GM21786 (cell line): ENCODE data around the gene OR8U1.
"Not testable (repeated sequence)": the region's sequence is repeated elsewhere in the genome, so short reads cannot be mapped to it uniquely, and the experiment has no call there.

ENCODE experiments used
- ATAC-seq: cut with Tn5 transposase; IDR thresholded peaks from one replicate; pipeline ENCODE4 v1.9.1; 2021; ENCODE audit not compliant: unreplicated experiment

Gene OR8U1

GRCh38 chr11:56375324-56375723 is at the start of gene OR8U1:
OR8U1 (plus strand) TSS chr11:56375624; CDS start chr11:56375624, 0 bp downstream.
- no peak for ATAC-seq

- no peak for ATAC-seq
Measured at GRCh38 chr11:56331861-56332491, 43.4 kb upstream of the OR8U1 start.

DNA sequence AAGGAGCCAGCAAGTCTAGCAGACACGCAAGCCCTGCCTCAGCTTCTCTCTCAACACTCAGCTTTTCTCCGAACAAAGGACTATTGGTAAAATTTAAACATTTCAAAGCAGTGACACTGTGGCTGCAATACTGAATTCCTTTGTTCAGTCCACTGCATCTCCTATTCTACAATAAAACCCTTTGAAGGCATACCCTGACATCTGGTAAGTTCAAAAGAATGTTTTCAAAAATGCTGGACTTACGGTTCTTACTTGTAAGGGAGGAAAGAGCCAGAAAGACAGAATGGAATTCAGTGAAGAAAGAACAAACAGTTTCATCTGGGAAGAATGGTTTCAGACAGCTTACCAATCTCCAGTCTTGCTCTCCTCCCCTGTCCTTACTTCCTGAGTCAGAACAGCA is 42.3 kb upstream of the OR8U1 start:
- no peak for ATAC-seq

DNA sequence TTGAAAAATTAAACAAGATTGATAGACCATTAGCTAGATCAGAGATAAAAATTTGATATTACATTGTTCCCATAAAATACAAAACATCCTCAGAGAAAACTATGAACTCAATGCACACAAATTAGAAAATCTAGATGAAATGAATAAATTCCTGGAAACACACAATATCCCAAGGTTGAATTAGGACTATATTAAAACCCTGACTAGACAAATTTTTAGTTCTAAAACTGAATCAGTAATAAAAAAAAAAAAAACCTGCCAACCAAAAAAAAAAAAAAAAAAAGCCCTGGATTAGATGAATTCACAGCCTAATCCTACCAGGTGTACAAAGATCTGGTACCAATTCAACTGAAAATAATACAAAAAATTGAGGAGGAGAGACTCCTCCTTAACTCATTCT is 35.1 kb upstream of the OR8U1 start:
- ATAC-seq = no peak

DNA sequence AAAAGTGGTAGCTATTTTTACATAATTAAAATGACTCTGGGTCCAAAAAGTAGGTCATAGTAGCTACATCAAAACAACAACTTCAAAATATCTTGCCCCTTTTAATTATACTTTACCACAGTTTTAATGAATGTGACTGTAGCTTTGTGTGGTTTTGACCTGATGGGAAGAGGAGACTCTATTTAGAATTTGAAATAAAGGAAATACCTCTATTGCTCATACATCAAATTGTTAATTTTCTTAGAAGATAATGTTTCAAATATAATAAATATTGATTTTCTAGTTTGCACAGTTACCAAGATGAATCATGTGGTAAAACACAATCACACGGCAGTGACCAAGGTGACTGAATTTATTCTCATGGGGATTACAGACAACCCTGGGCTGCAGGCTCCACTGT is 29.7 kb upstream of the OR8U1 start, which contains the start of gene OR8K1:
OR8K1 (plus strand) TSS at position 301 of the 400 bp plus-strand sequence; CDS start at position 301, 0 bp downstream.
- ATAC-seq = no peak

DNA sequence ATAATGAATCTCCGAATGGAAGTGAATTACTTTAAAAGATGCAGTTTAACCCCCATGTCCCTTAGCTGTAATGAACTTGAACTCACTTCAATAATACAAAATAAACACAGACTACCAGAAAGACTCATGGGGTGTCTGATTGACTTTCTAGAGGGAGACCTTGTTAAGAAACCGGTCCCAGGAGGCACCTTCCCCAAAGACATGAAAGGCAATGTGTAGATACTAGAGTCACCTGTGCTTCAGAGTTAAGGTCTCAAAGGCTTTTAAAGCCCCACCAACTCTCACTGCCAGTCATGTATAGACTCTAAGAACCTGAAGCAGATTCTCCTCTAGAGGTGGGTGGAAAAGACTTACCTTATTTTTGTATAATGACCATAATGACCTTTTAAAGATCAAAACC is 21.4 kb upstream of the OR8U1 start, which contains the start of gene OR8J1:
OR8J1 (plus strand) TSS at position 301 of the 400 bp plus-strand sequence. CDS start 5,956 bp downstream, outside the sequence.
- ATAC-seq = no peak

- no peak for ATAC-seq
Measured at GRCh38 chr11:56380120-56380519, 4.7 kb downstream of the OR8U1 start.

DNA sequence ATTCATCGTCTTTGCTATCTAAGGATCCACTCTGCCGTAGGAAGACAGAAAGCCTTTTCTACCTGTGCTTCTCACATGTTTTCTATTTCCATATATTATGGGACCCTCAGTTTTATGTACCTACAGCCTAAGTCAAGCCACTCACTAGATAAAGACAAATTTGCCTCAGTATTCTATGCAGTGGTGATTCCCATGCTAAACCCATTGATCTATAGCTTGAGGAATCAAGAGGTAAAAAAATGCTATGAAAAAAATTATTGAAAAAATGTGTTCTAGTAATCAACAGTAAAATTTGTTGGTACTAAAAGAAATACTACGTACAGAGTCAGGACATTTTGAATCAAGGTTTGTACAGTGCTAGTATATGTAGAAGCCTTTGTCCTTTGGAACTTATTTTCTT is 19.0 kb downstream of the OR8U1 start:
- ATAC-seq = no peak

- no peak for ATAC-seq
Measured at GRCh38 chr11:56396047-56396446, 20.6 kb downstream of the OR8U1 start.

GRCh38 chr11:56401858-56402461 is 26.5 kb downstream of the OR8U1 start:
- ATAC-seq = not testable (repeated sequence)

GRCh38 chr11:56404393-56404792 is 29.0 kb downstream of the OR8U1 start:
- ATAC-seq = no peak

DNA sequence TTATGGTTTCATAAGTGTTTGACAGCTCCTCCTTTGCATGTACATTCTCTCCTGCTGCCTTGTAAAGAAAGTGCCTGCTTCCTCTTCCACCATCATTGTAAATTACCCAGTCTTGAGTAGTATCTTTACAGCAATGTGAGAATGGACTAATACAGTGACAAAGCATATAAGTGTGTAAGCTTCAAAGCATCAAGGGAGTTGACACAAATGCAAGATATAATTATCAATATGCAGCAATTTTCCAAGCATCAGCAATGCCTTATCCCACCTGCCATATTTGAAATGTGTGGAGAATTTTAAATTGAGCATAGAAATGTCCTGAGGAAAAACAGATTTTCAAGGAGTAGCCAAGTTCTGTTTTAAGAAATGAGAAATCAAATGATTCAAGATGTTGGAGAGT is 35.4 kb downstream of the OR8U1 start:
- no peak for ATAC-seq

DNA sequence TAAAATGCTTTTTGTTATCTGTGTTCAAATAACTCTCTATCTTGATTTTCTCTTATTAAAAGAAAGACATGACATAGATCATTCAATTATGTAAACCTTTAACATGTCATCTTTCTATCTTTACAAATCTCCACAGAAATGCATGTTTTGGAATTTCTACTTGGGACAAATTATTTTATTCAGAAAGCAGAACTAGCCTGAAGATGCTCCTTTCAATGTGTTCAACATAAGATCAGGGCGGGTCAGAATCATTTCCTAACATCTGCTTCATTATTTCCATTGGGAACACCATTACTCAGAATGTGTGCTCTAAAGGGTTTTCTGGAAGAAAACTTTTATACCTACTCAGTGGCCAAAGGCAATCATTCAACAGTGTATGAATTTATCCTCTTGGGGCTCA is 37.0 kb downstream of the OR8U1 start, which contains the start of gene OR5AL1:
OR5AL1 (plus strand) TSS at position 301 of the 400 bp plus-strand sequence.
- no peak for ATAC-seq
